GM19351 (cell line): Measurements from ENCODE around the gene ZFP57.

Experiments
- ATAC-seq: cut with Tn5 transposase; IDR thresholded peaks from one replicate; pipeline ENCODE4 v1.9.1; 2021; ENCODE audit warnings: mild to moderate bottlenecking, moderate library complexity; ENCODE audit not compliant: unreplicated experiment

Gene ZFP57

GRCh38 chr6:29656157-29656556, 24.8 kb downstream of the ZFP57 start:
- no peak for ATAC-seq

- no peak for ATAC-seq
Observed at GRCh38 chr6:29655658-29656057, 25.3 kb downstream of the ZFP57 start.

- ATAC-seq = no peak
Observed at GRCh38 chr6:29653452-29654038, 27.4 kb downstream of the ZFP57 start.

GRCh38 chr6:29652198-29652584, 28.8 kb downstream of the ZFP57 start:
- no peak for ATAC-seq

GRCh38 chr6:29651413-29652197, 29.3 kb downstream of the ZFP57 start:
- ATAC-seq = no peak

GRCh38 chr6:29649701-29650673, 31.0 kb downstream of the ZFP57 start:
- peak; percentile 95 for ATAC-seq

GRCh38 chr6:29647927-29648642, 32.9 kb downstream of the ZFP57 start:
- no peak for ATAC-seq

GRCh38 chr6:29641430-29642148, 39.4 kb downstream of the ZFP57 start:
- no peak for ATAC-seq

GRCh38 chr6:29637247-29637646, 43.7 kb downstream of the ZFP57 start:
- ATAC-seq = no peak

- no peak for ATAC-seq
Observed at GRCh38 chr6:29633534-29633905, 47.4 kb downstream of the ZFP57 start.

GRCh38 chr6:29632789-29633533, 48.0 kb downstream of the ZFP57 start, which contains the start of gene GABBR1:
TSS of gene GABBR1 (minus strand) at chr6:29633183. CDS start at chr6:29632385, 798 bp downstream.
- peak; percentile 79 for ATAC-seq

- ATAC-seq = peak; percentile 26
Observed at GRCh38 chr6:29631860-29632731, 48.9 kb downstream of the ZFP57 start.

GRCh38 chr6:29631209-29631810, 49.6 kb downstream of the ZFP57 start:
- no peak for ATAC-seq

- ATAC-seq = no peak
Observed at GRCh38 chr6:29630315-29630714, 50.6 kb downstream of the ZFP57 start.

GRCh38 chr6:29629571-29629970, 51.4 kb downstream of the ZFP57 start:
- ATAC-seq = no peak

- ATAC-seq = no peak
Observed at GRCh38 chr6:29628419-29629281, 52.3 kb downstream of the ZFP57 start.
